Mesenchymal stem cell (in vitro differentiated cells and primary cell): ENCODE measurements around the gene SNED1.

ENCODE experiments used
- DNase-seq: peaks from one replicate; pipeline ENCODE4 v3.0.0-alpha.2; 2013
- H2AFZ ChIP-seq: one replicate; pipeline ENCODE4 v1.6.1; 2013; ENCODE audit warnings: low read depth, mild to moderate bottlenecking, control low read depth, inconsistent platforms, low read length, moderate library complexity
- H2AK5ac ChIP-seq: 2 replicates; pipeline ENCODE4 v1.6.1; 2013; ENCODE audit warnings: low read length, moderate library complexity, mild to moderate bottlenecking, inconsistent platforms; ENCODE audit not compliant: severe bottlenecking
- H2BK120ac ChIP-seq: one replicate; pipeline ENCODE4 v1.6.1; 2013; ENCODE audit warnings: low read depth, mild to moderate bottlenecking, inconsistent platforms, low read length, moderate library complexity
- H2BK12ac ChIP-seq, 2 experiments: one replicate each; pipeline ENCODE4 v1.6.1; 2013; ENCODE audit warnings: inconsistent platforms in 2 of 2, low read length in 2 of 2, mild to moderate bottlenecking in 2 of 2, moderate library complexity in 2 of 2, control low read depth in 1 of 2
- H2BK15ac ChIP-seq: one replicate; pipeline ENCODE4 v1.6.1; 2013; ENCODE audit warnings: mild to moderate bottlenecking, low read depth, inconsistent platforms; ENCODE audit not compliant: poor library complexity, severe bottlenecking
- H2BK5ac ChIP-seq: 2 replicates; pipeline ENCODE4 v1.6.1; 2013; ENCODE audit warnings: low read depth, mild to moderate bottlenecking, low read length, control low read depth, inconsistent platforms; ENCODE audit not compliant: poor library complexity, severe bottlenecking
- H3K14ac ChIP-seq, 2 experiments: one replicate each; pipeline ENCODE4 v1.6.1; 2013; ENCODE audit warnings: inconsistent platforms in 2 of 2, low read length in 2 of 2, control low read depth in 1 of 2, mild to moderate bottlenecking in 1 of 2, moderate library complexity in 1 of 2
- H3K18ac ChIP-seq, 2 experiments: one replicate each; pipeline ENCODE4 v1.6.1; 2013; ENCODE audit warnings: inconsistent platforms in 2 of 2, low read length in 2 of 2, control low read depth in 1 of 2, low read depth in 1 of 2, mild to moderate bottlenecking in 1 of 2
- H3K23ac ChIP-seq, 2 experiments: one replicate each; pipeline ENCODE4 v1.6.1; 2013; ENCODE audit warnings: inconsistent platforms in 2 of 2, low read length in 2 of 2, mild to moderate bottlenecking in 2 of 2, moderate library complexity in 2 of 2, control low read depth in 1 of 2
- H3K27ac ChIP-seq: 2 replicates; pipeline ENCODE4 v1.5.1; 2013; ENCODE audit warnings: mild to moderate bottlenecking, moderate library complexity, low read length, control low read depth, inconsistent platforms; ENCODE audit not compliant: poor library complexity, severe bottlenecking
- H3K27me3 ChIP-seq, 2 experiments: 2 replicates each; pipeline versions ENCODE4 v1.6.1 to v1.7.0; 2013; ENCODE audit warnings: low read length in 2 of 2, mild to moderate bottlenecking in 2 of 2, moderate library complexity in 2 of 2, control low read depth in 1 of 2, inconsistent platforms in 1 of 2; ENCODE audit not compliant: control insufficient read depth in 1 of 2, insufficient read depth in 1 of 2
- H3K36me3 ChIP-seq, 2 experiments: 2 replicates each; pipeline versions ENCODE4 v1.6.1 to v1.7.0; 2013; ENCODE audit warnings: low read length in 2 of 2, control low read depth in 1 of 2, inconsistent platforms in 1 of 2, low read depth in 1 of 2, mild to moderate bottlenecking in 1 of 2; ENCODE audit not compliant: insufficient read depth in 2 of 2, control insufficient read depth in 1 of 2
- H3K4ac ChIP-seq, 2 experiments: one replicate each; pipeline ENCODE4 v1.6.1; 2013; ENCODE audit warnings: inconsistent platforms in 2 of 2, low read length in 2 of 2, mild to moderate bottlenecking in 2 of 2, moderate library complexity in 2 of 2, control low read depth in 1 of 2, low read depth in 1 of 2
- H3K4me1 ChIP-seq: 2 replicates; pipeline ENCODE4 v1.6.1; 2013; ENCODE audit warnings: low read depth, low read length, control low read depth; ENCODE audit not compliant: control insufficient read depth, insufficient read depth
- H3K4me2 ChIP-seq: 2 replicates; pipeline ENCODE4 v1.6.1; 2013; ENCODE audit warnings: low read length, mild to moderate bottlenecking, inconsistent platforms; ENCODE audit not compliant: poor library complexity, severe bottlenecking
- H3K4me3 ChIP-seq, 2 experiments: 2 replicates each; pipeline versions ENCODE4 v1.5.1 to v1.7.0; 2013; ENCODE audit warnings: low read length in 2 of 2, mild to moderate bottlenecking in 2 of 2, control low read depth in 1 of 2, low read depth in 1 of 2; ENCODE audit not compliant: insufficient read depth in 1 of 2
- H3K79me1 ChIP-seq: replicated peaks from 2 replicates; pipeline ENCODE4 v1.6.1; 2013; ENCODE audit warnings: mild to moderate bottlenecking, control low read depth, low read length, inconsistent platforms; ENCODE audit not compliant: poor library complexity, severe bottlenecking
- H3K9ac ChIP-seq: 2 replicates; pipeline ENCODE4 v1.7.0; 2013; ENCODE audit warnings: mild to moderate bottlenecking, low read length, moderate library complexity
- H3K9me3 ChIP-seq: 2 replicates; pipeline ENCODE4 v1.7.0; 2013; ENCODE audit warnings: mild to moderate bottlenecking, low read length; ENCODE audit not compliant: control insufficient read depth
- H4K8ac ChIP-seq: one replicate; pipeline ENCODE4 v1.6.1; 2013; ENCODE audit warnings: inconsistent platforms, mild to moderate bottlenecking, low read length, moderate library complexity
- H4K91ac ChIP-seq: one replicate; pipeline ENCODE4 v1.6.1; 2013; ENCODE audit warnings: mild to moderate bottlenecking, low read length, inconsistent platforms
- WGBS: methylation state at CpG from one replicate; pipeline ENCODE4 v1.1.7; 2013; ENCODE audit warnings: mixed read lengths; 5-methylcytosine and 5-hydroxymethylcytosine counted together

SNED1 gene

GRCh38 chr2:241112592-241112991 is 114.2 kb downstream of the SNED1 start:
- Histone ChIP-seq H3K79me1 (no peaks in the 10 kb centered on the region), H2AFZ (no peak overlapping the region), H3K36me3 (peaks cover 12 to 14% of the 10 kb centered on the region in 2 experiments), H3K9me3 (no peaks in the 10 kb centered on the region), H3K18ac (no peak overlapping the region), H2BK120ac (no peak overlapping the region), H3K4me3 (no peak overlapping the region), H3K14ac (no peak overlapping the region), H2BK5ac (no peak overlapping the region), H3K27me3 (no peaks in the 10 kb centered on the region), H4K8ac (no peak overlapping the region), H3K4me2 (no peak overlapping the region), H2AK5ac (no peak overlapping the region), H3K27ac (no peak overlapping the region), H3K9ac (no peak overlapping the region), H2BK15ac (no peak overlapping the region), H3K4me1 (no peaks in the 10 kb centered on the region), H3K23ac (no peak overlapping the region), H3K4ac (no peak overlapping the region), H4K91ac (no peak overlapping the region), H2BK12ac (no peak overlapping the region)
- WGBS = 91% methylated on average over 6 of the region's 8 CpGs
- no peak for DNase-seq

GRCh38 chr2:241114836-241115235 is 116.4 kb downstream of the SNED1 start:
- no peak overlapping the region for H2BK5ac ChIP-seq
- no peaks in the 10 kb centered on the region for H3K27me3 ChIP-seq
- no peak overlapping the region for H2BK12ac ChIP-seq
- H4K8ac ChIP-seq = no peak overlapping the region
- no peak overlapping the region for H3K14ac ChIP-seq
- DNase-seq = no peak
- H3K9ac ChIP-seq = no peak overlapping the region
- H3K9me3 ChIP-seq = no peaks in the 10 kb centered on the region
- H2AK5ac ChIP-seq = no peak overlapping the region
- no peak overlapping the region for H2BK120ac ChIP-seq
- H2BK15ac ChIP-seq = no peak overlapping the region
- H3K23ac ChIP-seq = no peak overlapping the region
- H2AFZ ChIP-seq = no peak overlapping the region
- WGBS = 97% methylated on average over 11 of the region's 11 CpGs
- peaks cover 14 to 16% of the 10 kb centered on the region in 2 experiments for H3K36me3 ChIP-seq
- no peak overlapping the region for H3K4me3 ChIP-seq
- no peak overlapping the region for H3K27ac ChIP-seq
- H3K4ac ChIP-seq = no peak overlapping the region
- H3K4me1 ChIP-seq = no peaks in the 10 kb centered on the region
- H3K79me1 ChIP-seq = no peaks in the 10 kb centered on the region
- H3K4me2 ChIP-seq = no peak overlapping the region
- H3K18ac ChIP-seq = no peak overlapping the region
- H4K91ac ChIP-seq = no peak overlapping the region

DNA sequence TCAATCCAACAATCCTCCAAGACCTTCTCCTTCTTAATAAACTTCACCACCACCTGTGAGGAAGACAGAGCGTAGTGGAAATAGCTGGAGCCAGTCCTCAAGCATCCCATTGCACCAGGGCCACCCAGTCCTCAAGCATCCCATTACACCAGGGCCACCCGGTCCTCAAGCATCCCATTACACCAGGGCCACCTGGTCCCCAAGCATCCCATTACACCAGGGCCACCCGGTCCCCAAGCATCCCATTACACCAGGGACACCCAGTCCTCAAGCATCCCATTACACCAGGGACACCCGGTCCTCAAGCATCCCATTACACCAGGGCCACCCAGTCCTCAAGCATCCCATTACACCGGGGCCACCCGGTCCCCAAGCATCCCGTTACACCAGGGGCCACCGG is 116.9 kb downstream of the SNED1 start:
- Histone ChIP-seq H2AK5ac (no peak overlapping the region), H3K4me2 (no peak overlapping the region), H3K27ac (no peak overlapping the region), H3K23ac (no peak overlapping the region), H3K14ac (no peak overlapping the region), H2AFZ (no peak overlapping the region), H3K79me1 (no peaks in the 10 kb centered on the region), H3K9me3 (no peaks in the 10 kb centered on the region), H2BK12ac (no peak overlapping the region), H4K8ac (no peak overlapping the region), H3K27me3 (no peaks in the 10 kb centered on the region), H4K91ac (no peak overlapping the region), H3K36me3 (peaks cover 14 to 15% of the 10 kb centered on the region in 2 experiments), H3K18ac (no peak overlapping the region), H3K9ac (no peak overlapping the region), H2BK15ac (no peak overlapping the region), H3K4ac (no peak overlapping the region), H2BK5ac (no peak overlapping the region), H3K4me3 (no peak overlapping the region), H3K4me1 (no peaks in the 10 kb centered on the region), H2BK120ac (no peak overlapping the region)
- no peak for DNase-seq
- 95% methylated on average over 8 of the region's 8 CpGs for WGBS

DNA sequence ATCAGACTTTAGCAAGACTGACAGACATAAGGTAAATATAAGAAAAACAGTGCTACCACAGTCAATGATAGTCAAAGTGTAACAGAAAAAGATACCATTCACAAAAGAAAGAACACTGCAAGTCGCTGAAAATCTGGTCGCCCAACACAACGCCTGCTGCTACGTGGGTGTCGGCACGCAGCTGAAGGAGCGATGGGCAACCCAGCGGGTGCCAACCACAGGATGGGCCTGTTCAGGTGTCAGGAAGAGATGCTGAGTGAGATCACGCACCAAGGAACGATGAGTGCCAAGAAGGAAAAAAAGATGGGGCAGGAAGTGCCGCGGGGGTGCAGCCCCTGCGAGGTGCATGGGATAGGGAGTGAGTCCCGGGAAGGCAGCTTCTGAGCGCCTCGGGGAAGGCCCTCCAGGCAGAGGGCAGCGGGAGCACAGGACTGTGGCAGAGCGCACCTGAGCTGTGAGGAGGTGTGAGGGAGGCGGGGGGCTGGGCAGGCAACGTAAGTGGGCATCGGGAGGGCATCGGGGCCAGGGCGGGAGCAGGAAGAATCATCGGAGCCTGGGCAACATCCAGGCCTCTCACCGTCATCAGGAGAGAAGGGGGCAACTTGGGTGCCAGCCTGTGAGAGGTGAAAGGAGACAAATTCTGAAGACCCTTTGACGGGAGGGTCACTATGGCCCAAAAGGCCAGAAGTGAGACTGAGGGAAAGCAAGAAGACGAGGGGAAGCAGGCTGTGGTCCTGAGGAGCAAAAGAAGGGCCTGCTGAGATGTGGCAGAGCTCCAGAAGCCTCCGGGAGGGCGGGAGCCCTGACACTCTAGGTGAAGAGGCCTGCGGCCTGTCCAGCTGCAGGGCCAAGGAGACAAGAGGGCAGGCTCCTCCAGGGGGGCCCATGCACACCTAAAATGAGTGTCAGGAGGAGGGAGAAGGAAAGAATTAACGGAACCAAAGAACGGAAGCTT is 118.5 kb downstream of the SNED1 start:
- no peak overlapping the region for H3K14ac ChIP-seq
- H3K4me2 ChIP-seq = no peak overlapping the region
- H3K9ac ChIP-seq = no peak overlapping the region
- peaks cover 9 to 25% of the 10 kb centered on the region in 2 experiments for H3K36me3 ChIP-seq
- H2BK15ac ChIP-seq = no peak overlapping the region
- H3K4me1 ChIP-seq = no peaks in the 10 kb centered on the region
- no peak overlapping the region for H3K18ac ChIP-seq
- H4K8ac ChIP-seq = no peak overlapping the region
- H3K4ac ChIP-seq = no peak overlapping the region
- H2AK5ac ChIP-seq = no peak overlapping the region
- no peak overlapping the region for H2BK12ac ChIP-seq
- no peak overlapping the region for H3K23ac ChIP-seq
- no peak for DNase-seq
- H3K27ac ChIP-seq = no peak overlapping the region
- H2BK5ac ChIP-seq = no peak overlapping the region
- peaks cover 13% of the 10 kb centered on the region for H3K9me3 ChIP-seq
- H2AFZ ChIP-seq = no peak overlapping the region
- H3K79me1 ChIP-seq = no peaks in the 10 kb centered on the region
- H3K27me3 ChIP-seq = no peaks in the 10 kb centered on the region
- no peak overlapping the region for H3K4me3 ChIP-seq
- H4K91ac ChIP-seq = no peak overlapping the region
- H2BK120ac ChIP-seq = no peak overlapping the region
- 95% methylated on average over 31 of the region's 32 CpGs for WGBS
